GM23248 (cell line): ENCODE measurements around the gene ZNF462. TPM values are rescaled to one million over a fixed set of nuclear protein-coding genes. Genes with fewer than 3 reads are reported as not detected.

Experiments
- DNase-seq: peaks from one replicate; pipeline ENCODE4 v3.0.0-alpha.2; 2015
- H2AFZ ChIP-seq: fragments of 200-600 bp; sonication (generic); 2 replicates; pipeline ENCODE4 v1.6.1; 2016; ENCODE audit warnings: antibody characterized with exemption
- H3F3A ChIP-seq: fragments of 200-600 bp; sonication (generic); 2 replicates; pipeline ENCODE4 v1.6.1; 2016; ENCODE audit warnings: mild to moderate bottlenecking, antibody characterized with exemption, mixed run types; ENCODE audit not compliant: insufficient read depth
- H3K27ac ChIP-seq: fragments of 200-600 bp; sonication (generic); 2 replicates; pipeline ENCODE4 v1.5.1; 2016; ENCODE audit warnings: mild to moderate bottlenecking
- H3K27me3 ChIP-seq: fragments of 200-600 bp; sonication (generic); replicated peaks from 2 replicates; pipeline ENCODE4 v1.6.1; 2016; ENCODE audit warnings: mild to moderate bottlenecking; ENCODE audit not compliant: insufficient read depth
- H3K36me3 ChIP-seq: fragments of 200-600 bp; sonication (generic); 2 replicates; pipeline ENCODE4 v1.6.1; 2016; ENCODE audit warnings: low read depth, mild to moderate bottlenecking
- H3K4me1 ChIP-seq: fragments of 200-600 bp; sonication (generic); 2 replicates; pipeline ENCODE4 v1.6.1; 2016; ENCODE audit warnings: mild to moderate bottlenecking; ENCODE audit not compliant: insufficient read depth
- H3K4me2 ChIP-seq: fragments of 200-600 bp; sonication (generic); one replicate; pipeline ENCODE4 v1.6.1; 2016; ENCODE audit warnings: mild to moderate bottlenecking; ENCODE audit not compliant: unreplicated experiment
- H3K4me3 ChIP-seq: fragments of 200-600 bp; sonication (generic); 2 replicates; pipeline ENCODE4 v1.5.1; 2016; ENCODE audit warnings: mild to moderate bottlenecking
- H3K79me2 ChIP-seq: fragments of 200-600 bp; sonication (generic); 2 replicates; pipeline ENCODE4 v1.6.1; 2016; ENCODE audit warnings: mild to moderate bottlenecking; ENCODE audit not compliant: insufficient read depth
- H3K9ac ChIP-seq: fragments of 200-600 bp; sonication (generic); 2 replicates; pipeline ENCODE4 v1.6.1; 2016; ENCODE audit warnings: mild to moderate bottlenecking
- H3K9me2 ChIP-seq: fragments of 200-600 bp; sonication (generic); 2 replicates; pipeline ENCODE4 v1.6.1; 2016; ENCODE audit warnings: mixed run types, mild to moderate bottlenecking, moderate library complexity; ENCODE audit not compliant: insufficient read depth
- H3K9me3 ChIP-seq: fragments of 200-600 bp; sonication (generic); one replicate; pipeline ENCODE4 v1.6.1; 2017; ENCODE audit warnings: low read depth
- H4K20me1 ChIP-seq: fragments of 200-600 bp; sonication (generic); 2 replicates; pipeline ENCODE4 v1.6.0; 2016; ENCODE audit not compliant: insufficient read depth
- EZH2 ChIP-seq: fragments of 200-600 bp; sonication (generic); IDR thresholded peaks from 2 replicates; pipeline ENCODE4 v1.6.1; 2018; ENCODE audit warnings: antibody characterized with exemption, mild to moderate bottlenecking; ENCODE audit not compliant: insufficient read depth, poor library complexity, severe bottlenecking
- EZH2phosphoT487 ChIP-seq: fragments of 200-600 bp; sonication (generic); IDR thresholded peaks from 2 replicates; pipeline ENCODE4 v1.6.1; 2018; ENCODE audit warnings: antibody characterized with exemption, moderate library complexity, mild to moderate bottlenecking, low read depth; ENCODE audit not compliant: insufficient read depth
- WGBS, 2 experiments: methylation state at CpG; one replicate each; pipeline ENCODE4 v1.1.6; 2015 to 2017; ENCODE audit warnings: low lambda C conversion rate in 2 of 2, low coverage in 1 of 2; ENCODE audit errors: missing lambda C conversion rate in 2 of 2; 5-methylcytosine and 5-hydroxymethylcytosine counted together
- in situ Hi-C: fragments of 300-500 bp; cut with MboI; formaldehyde crosslinking; loops from 2 replicates; pipeline ENCODE4 v1.15.0; 2020
- polyA plus RNA-seq: library from polyadenylated mRNA; unstranded; fragments of >200 nt; fragmentation: Nextera tagmentation; extraction: Ambion mirVana; gene quantifications from 2 replicates; pipeline ENCODE4 v1.2.1, GENCODE V29; 2016
- total RNA-seq: library from RNA; depleted of rRNA; stranded (reverse); fragments of >200 nt; shearing (Covaris generic); gene quantifications from 2 replicates; pipeline ENCODE4 v1.2.3, GENCODE V29; 2014

The ZNF462 gene
- total and polyA plus RNA-seq, 2 experiments from 2014 or later = 1.1 to 5.0 TPM

GRCh38 chr9:106886111-106887046 is 23.4 kb downstream of the ZNF462 start:
- no peak overlapping the region for H2AFZ ChIP-seq
- H3K4me1 ChIP-seq = peaks cover 25% of the 10 kb centered on the region
- no peak overlapping the region for H3K9ac ChIP-seq
- no peaks in the 10 kb centered on the region for H3K9me2 ChIP-seq
- TF ChIP-seq EZH2phosphoT487 (no peak), EZH2 (no peak)
- H3K36me3 ChIP-seq = no peaks in the 10 kb centered on the region
- 86 to 91% methylated on average over 6 of the region's 6 CpGs for WGBS, 2 experiments
- H3K27ac ChIP-seq = 0 out of 2 replicates have a peak overlapping the region, but pooled peaks have one; percentile 2
- H3K79me2 ChIP-seq = no peaks in the 10 kb centered on the region
- no peaks in the 10 kb centered on the region for H3K9me3 ChIP-seq
- no peaks in the 10 kb centered on the region for H4K20me1 ChIP-seq
- peak; percentile 40 for DNase-seq
- in situ Hi-C loops = no loop called here
- H3K4me3 ChIP-seq = no peak overlapping the region
- peaks cover 17% of the 10 kb centered on the region for H3F3A ChIP-seq
- H3K27me3 ChIP-seq = no peaks in the 10 kb centered on the region
- H3K4me2 ChIP-seq = no peak overlapping the region

- Histone ChIP-seq H3K9me3 (no peaks in the 10 kb centered on the region), H3K4me1 (peaks cover 26% of the 10 kb centered on the region), H3K4me3 (no peak overlapping the region), H4K20me1 (no peaks in the 10 kb centered on the region), H3K79me2 (no peaks in the 10 kb centered on the region), H3K36me3 (no peaks in the 10 kb centered on the region), H2AFZ (no peak overlapping the region), H3K27ac (no peak overlapping the region), H3F3A (peaks cover 19% of the 10 kb centered on the region), H3K4me2 (no peak overlapping the region), H3K9me2 (no peaks in the 10 kb centered on the region), H3K9ac (no peak overlapping the region), H3K27me3 (no peaks in the 10 kb centered on the region)
- in situ Hi-C loops = no loop called here
- WGBS, 2 experiments = 93 to 95% methylated on average over 2 of the region's 2 CpGs
- DNase-seq = no peak
- TF ChIP-seq EZH2 (no peak), EZH2phosphoT487 (no peak)
Measured at GRCh38 chr9:106887066-106887465, 24.1 kb downstream of the ZNF462 start.

- H3K4me1 ChIP-seq = peaks cover 34% of the 10 kb centered on the region
- H3K36me3 ChIP-seq = no peaks in the 10 kb centered on the region
- in situ Hi-C loops = no loop called here
- no peak overlapping the region for H3K4me2 ChIP-seq
- 91% methylated on average over 7 of the region's 7 CpGs for WGBS, 2 experiments
- H3K9me3 ChIP-seq = no peaks in the 10 kb centered on the region
- DNase-seq = no peak
- H4K20me1 ChIP-seq = no peaks in the 10 kb centered on the region
- H3K9ac ChIP-seq = no peak overlapping the region
- no peak overlapping the region for H3K4me3 ChIP-seq
- no peak overlapping the region for H2AFZ ChIP-seq
- H3K27ac ChIP-seq = no peak overlapping the region
- TF ChIP-seq EZH2phosphoT487 = no peak
- TF ChIP-seq EZH2 = no peak
- H3K9me2 ChIP-seq = no peaks in the 10 kb centered on the region
- H3F3A ChIP-seq = peaks cover 38% of the 10 kb centered on the region
- no peaks in the 10 kb centered on the region for H3K79me2 ChIP-seq
- no peaks in the 10 kb centered on the region for H3K27me3 ChIP-seq
Measured at GRCh38 chr9:106889061-106889590, 26.2 kb downstream of the ZNF462 start.

- Histone ChIP-seq H3K4me1 (peaks cover 26% of the 10 kb centered on the region), H3K27ac (no peak overlapping the region)
- TF ChIP-seq EZH2 (no peak), EZH2phosphoT487 (no peak)
Measured at GRCh38 chr9:106890608-106891007, 27.6 kb downstream of the ZNF462 start.

More at GRCh38 chr9:106890608-106891007, 27.6 kb downstream of the ZNF462 start:
- H3K4me3 ChIP-seq = no peak overlapping the region
- H3K4me2 ChIP-seq = no peak overlapping the region
- H2AFZ ChIP-seq = no peak overlapping the region
- DNase-seq = no peak
- H3K79me2 ChIP-seq = no peaks in the 10 kb centered on the region
- WGBS, 2 experiments = 97 to 100% methylated on average over 4 of the region's 4 CpGs
- H3K9me3 ChIP-seq = no peaks in the 10 kb centered on the region
- no peaks in the 10 kb centered on the region for H4K20me1 ChIP-seq
- H3K9ac ChIP-seq = no peak overlapping the region
- H3K27me3 ChIP-seq = no peaks in the 10 kb centered on the region
- in situ Hi-C loops = no loop called here
- no peaks in the 10 kb centered on the region for H3K36me3 ChIP-seq
- H3F3A ChIP-seq = peaks cover 32% of the 10 kb centered on the region
- no peaks in the 10 kb centered on the region for H3K9me2 ChIP-seq
